ENCODE measurements around the gene SAT1.
"Not testable (repeated sequence)": the region's sequence is repeated elsewhere in the genome, so short reads cannot be mapped to it uniquely, and the experiment has no call there.

DNA sequence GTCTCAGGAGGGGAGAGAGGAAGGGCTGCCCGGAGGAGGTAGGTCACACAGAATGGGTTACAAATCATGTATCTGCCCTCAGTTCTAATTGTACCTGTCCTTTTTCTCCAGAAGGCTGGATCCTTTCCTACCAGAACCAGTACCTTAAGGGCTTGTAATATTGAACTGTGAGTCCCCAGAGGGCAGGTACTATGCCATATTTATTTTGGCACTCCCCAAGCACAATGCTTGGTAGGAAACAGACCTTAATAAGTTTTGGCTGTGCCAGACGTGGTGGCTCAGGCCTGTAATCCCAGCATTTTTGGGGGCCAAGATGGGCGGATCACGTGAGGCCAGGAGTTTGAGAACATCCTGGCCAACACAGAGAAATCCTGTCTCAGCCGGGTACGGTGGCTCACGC, 11.9 kb upstream of the SAT1 start:
- not testable (repeated sequence) for TF ChIP-seq EZH2 (IDR thresholded peaks at IDR 0.05; ENCODE audit: insufficient read depth, poor library complexity, severe bottlenecking); EZH2phosphoT487 (IDR thresholded peaks at IDR 0.05; ENCODE audit: insufficient read depth, low read depth)
